NCI-H446 treated with DMSO at 0.1 percent for 48 hours (cell line): ENCODE results near the gene HOXD12.

Experiments used
- DNase-seq: peaks from one replicate; lab custom pipeline; 2025; lab: John Stamatoyannopoulos, UW

Gene HOXD12

GRCh38 chr2:176105078-176105729 is 5.6 kb downstream of the HOXD12 start:
- no peak for DNase-seq

GRCh38 chr2:176105730-176106580 is 6.4 kb downstream of the HOXD12 start:
- no peak for DNase-seq

GRCh38 chr2:176106581-176107539 is 7.3 kb downstream of the HOXD12 start, which contains the start of gene HOXD11:
Gene HOXD11, plus strand, starts transcription at chr2:176107280. Its CDS starts 76 bp downstream, at chr2:176107356.
- DNase-seq, result no peak

- no peak for DNase-seq
Measured at GRCh38 chr2:176107731-176108181, 8.2 kb downstream of the HOXD12 start.

GRCh38 chr2:176109192-176109901 is 9.8 kb downstream of the HOXD12 start:
- no peak for DNase-seq

GRCh38 chr2:176109946-176110345 is 10.4 kb downstream of the HOXD12 start:
- no peak for DNase-seq

GRCh38 chr2:176110415-176111308 is 11.1 kb downstream of the HOXD12 start:
- no peak for DNase-seq

- no peak for DNase-seq
Measured at GRCh38 chr2:176111309-176111663, 11.7 kb downstream of the HOXD12 start.

- DNase-seq, result no peak
Measured at GRCh38 chr2:176111846-176112374, 12.3 kb downstream of the HOXD12 start.

- DNase-seq, result no peak
Measured at GRCh38 chr2:176112375-176113302, 13.0 kb downstream of the HOXD12 start.

GRCh38 chr2:176114120-176114929 is 14.7 kb downstream of the HOXD12 start:
- DNase-seq, result no peak

- no peak for DNase-seq
Measured at GRCh38 chr2:176114930-176115625, 15.5 kb downstream of the HOXD12 start.

GRCh38 chr2:176115883-176116813 is 16.6 kb downstream of the HOXD12 start, which contains the start of gene HOXD10:
Gene HOXD10, plus strand, starts transcription at chr2:176116778. Its CDS starts 56 bp downstream, at chr2:176116834.
- no peak for DNase-seq

GRCh38 chr2:176117162-176117822 is 17.7 kb downstream of the HOXD12 start:
- DNase-seq, result no peak

GRCh38 chr2:176117823-176118371 is 18.3 kb downstream of the HOXD12 start:
- no peak for DNase-seq
